Measurements from ENCODE around the gene SPTSSB.

DNA sequence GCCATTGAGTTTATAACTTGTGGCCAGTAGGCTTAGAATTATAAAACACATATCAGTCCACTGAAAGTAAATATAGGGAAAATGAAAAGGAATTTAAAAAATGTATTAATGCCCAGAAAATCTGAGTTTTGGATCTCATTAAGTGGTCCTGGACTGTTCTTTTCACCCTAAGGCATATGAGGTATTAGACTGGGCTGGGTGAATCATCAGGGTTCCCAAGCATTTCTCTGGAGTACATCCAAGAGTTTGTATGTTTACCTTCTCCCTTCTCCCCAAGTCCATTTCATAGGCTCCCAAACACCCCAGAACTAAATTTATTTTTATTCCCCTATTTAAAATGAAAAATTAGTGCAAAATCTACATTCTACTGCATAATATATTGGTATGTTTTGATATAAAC lies 31.9 kb upstream of the SPTSSB start:
- no peak for TF ChIP-seq EZH2 (IDR thresholded peaks at IDR 0.05; ENCODE audit: borderline replicate concordance, insufficient read depth, low read depth, low read length, poor library complexity, severe bottlenecking)
- TF ChIP-seq, protein P1, sequence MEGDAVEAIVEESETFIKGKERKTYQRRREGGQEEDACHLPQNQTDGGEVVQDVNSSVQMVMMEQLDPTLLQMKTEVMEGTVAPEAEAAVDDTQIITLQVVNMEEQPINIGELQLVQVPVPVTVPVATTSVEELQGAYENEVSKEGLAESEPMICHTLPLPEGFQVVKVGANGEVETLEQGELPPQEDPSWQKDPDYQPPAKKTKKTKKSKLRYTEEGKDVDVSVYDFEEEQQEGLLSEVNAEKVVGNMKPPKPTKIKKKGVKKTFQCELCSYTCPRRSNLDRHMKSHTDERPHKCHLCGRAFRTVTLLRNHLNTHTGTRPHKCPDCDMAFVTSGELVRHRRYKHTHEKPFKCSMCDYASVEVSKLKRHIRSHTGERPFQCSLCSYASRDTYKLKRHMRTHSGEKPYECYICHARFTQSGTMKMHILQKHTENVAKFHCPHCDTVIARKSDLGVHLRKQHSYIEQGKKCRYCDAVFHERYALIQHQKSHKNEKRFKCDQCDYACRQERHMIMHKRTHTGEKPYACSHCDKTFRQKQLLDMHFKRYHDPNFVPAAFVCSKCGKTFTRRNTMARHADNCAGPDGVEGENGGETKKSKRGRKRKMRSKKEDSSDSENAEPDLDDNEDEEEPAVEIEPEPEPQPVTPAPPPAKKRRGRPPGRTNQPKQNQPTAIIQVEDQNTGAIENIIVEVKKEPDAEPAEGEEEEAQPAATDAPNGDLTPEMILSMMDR (IDR thresholded peaks at IDR 0.05) = no peak
